Measurements from ENCODE around the gene GSTT2. TPM values are rescaled to one million over a fixed set of nuclear protein-coding genes. Genes with fewer than 3 reads are reported as not detected.

Gene GSTT2
- total RNA-seq, 2 donors from 2014 or later = not detected

DNA sequence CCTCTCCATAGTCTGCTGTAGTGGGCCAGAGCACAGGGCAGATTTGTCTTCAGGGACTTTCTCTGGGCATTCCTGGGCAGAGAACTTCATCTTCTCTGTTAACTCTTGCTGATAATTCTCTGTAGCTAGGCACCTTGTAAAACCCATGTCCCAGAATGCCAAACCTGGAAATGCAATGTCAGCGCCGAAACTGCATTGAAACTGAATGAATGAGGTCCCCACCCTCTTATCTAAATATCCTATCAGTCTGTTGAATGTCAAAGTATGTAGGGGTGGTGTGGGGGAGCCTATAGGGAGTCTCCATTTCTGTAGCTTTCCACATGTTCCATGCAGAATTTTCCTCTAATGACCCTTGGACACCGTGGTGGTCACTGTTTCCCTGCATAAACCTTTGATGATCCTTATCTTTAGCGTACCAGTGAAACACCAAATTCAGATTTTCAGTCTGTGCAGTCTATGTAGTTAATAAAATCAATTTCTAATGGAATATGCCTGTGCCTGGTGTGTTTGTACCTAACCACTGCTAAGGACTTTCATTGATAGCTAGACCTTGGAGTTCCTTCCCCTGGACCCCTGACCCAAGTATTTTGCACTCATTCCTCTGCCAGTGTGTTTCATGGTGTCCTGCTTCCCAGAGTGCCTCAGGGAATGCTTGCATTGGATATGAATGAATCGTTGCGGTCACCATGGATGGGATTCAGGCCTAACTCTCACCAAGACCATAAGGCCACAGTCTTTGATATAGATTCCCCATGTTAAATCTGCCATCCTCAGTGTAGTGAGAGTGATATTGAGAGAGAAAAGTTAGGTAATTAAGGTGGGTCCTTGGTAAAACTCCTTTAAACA lies 28.7 kb downstream of the GSTT2 start:
- Histone ChIP-seq H3K36me3 (replicated peaks in 1 of 2; ENCODE audit: insufficient read depth in 1 of 2, low read depth in 2 of 2) (no peaks in the 10 kb centered on the region), H3K4me1 (peaks cover 14% of the 10 kb centered on the region), H3K27ac (no peak overlapping the region), H3K9me3 (no peaks in the 10 kb centered on the region), H3K4me3 (no peak overlapping the region), H3K27me3 (no peaks in the 10 kb centered on the region)
- no peak for DNase-seq
- 72 to 79% methylated on average over 6 of the region's 6 CpGs for WGBS, 2 donors
- ATAC-seq = no peak
- TF ChIP-seq POLR2A (IDR thresholded peaks at IDR 0.05) = no peak
- TF ChIP-seq, protein P1, sequence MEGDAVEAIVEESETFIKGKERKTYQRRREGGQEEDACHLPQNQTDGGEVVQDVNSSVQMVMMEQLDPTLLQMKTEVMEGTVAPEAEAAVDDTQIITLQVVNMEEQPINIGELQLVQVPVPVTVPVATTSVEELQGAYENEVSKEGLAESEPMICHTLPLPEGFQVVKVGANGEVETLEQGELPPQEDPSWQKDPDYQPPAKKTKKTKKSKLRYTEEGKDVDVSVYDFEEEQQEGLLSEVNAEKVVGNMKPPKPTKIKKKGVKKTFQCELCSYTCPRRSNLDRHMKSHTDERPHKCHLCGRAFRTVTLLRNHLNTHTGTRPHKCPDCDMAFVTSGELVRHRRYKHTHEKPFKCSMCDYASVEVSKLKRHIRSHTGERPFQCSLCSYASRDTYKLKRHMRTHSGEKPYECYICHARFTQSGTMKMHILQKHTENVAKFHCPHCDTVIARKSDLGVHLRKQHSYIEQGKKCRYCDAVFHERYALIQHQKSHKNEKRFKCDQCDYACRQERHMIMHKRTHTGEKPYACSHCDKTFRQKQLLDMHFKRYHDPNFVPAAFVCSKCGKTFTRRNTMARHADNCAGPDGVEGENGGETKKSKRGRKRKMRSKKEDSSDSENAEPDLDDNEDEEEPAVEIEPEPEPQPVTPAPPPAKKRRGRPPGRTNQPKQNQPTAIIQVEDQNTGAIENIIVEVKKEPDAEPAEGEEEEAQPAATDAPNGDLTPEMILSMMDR (IDR thresholded peaks at IDR 0.05) = no peak
- intact Hi-C loops (cut with DNase I) = no loop called here

DNA sequence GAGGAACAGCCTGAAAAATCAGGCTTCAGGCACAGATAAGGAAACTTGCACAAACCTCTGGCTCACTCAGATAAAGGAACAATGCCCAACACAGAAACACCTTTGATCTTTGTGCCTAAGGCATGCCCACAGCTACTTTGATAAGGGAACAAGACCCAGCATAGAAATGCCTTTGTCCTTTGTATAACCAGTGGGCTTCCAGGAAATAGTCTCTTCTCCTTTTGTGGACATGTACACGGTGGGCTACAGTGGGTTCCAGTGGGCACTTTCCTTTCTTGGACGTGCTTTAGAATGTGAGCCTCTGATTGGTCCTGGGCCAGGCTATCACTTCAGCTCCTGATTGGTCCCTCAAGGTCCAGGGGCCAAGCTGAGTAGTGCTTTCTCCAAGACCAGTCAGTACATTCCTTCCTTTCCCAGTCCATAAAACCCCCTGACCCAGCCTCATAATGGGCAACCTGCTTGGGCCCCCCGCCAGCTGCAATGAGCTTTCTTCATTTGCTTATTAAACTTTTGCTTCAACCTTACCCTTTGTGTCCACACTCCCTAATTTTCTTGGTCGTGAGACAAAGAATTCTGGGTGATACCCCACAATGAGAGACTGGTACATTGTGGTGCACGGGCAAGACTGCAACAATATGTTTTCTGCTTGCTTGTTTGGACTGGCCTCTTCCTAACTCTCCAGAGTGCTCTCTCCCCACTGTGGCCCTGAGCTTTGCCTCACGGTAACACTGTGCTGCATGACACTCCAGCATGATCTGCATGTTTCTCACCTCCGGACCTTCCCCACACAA lies 29.5 kb downstream of the GSTT2 start:
- Histone ChIP-seq H3K4me1 (peaks cover 16% of the 10 kb centered on the region), H3K9me3 (no peaks in the 10 kb centered on the region), H3K36me3 (replicated peaks in 1 of 2; ENCODE audit: insufficient read depth in 1 of 2, low read depth in 2 of 2) (no peaks in the 10 kb centered on the region), H3K27ac (no peak overlapping the region), H3K4me3 (no peak overlapping the region), H3K27me3 (no peaks in the 10 kb centered on the region)
- WGBS, 2 donors = 71 to 85% methylated on average over 7 of the region's 7 CpGs
- TF ChIP-seq, protein P1 (IDR thresholded peaks at IDR 0.05) = no peak
- ATAC-seq (no peak), DNase-seq (no peak)
- intact Hi-C loops (cut with DNase I) = no loop called here

DNA sequence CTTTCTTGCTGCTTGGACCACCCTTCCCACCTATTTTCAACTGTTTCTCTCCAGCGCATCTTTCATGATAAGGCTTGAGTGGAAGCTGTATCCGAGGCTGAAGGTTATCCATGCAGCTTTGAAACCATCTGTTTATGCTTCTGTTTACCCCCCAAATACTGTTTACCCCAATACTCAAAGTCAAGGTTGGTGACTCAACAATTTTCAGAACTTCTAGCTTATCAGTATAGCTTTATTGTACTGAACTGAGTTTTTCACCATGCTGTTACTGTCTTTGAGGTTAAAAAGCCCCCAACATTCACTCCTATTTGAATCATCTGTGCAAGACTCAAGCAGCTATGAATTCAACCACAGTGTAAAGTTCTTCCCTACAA lies 30.1 kb downstream of the GSTT2 start:
- Histone ChIP-seq H3K4me3 (no peak overlapping the region), H3K27ac (no peak overlapping the region), H3K36me3 (replicated peaks in 1 of 2; ENCODE audit: insufficient read depth in 1 of 2, low read depth in 2 of 2) (no peaks in the 10 kb centered on the region), H3K4me1 (peaks cover 16% of the 10 kb centered on the region), H3K27me3 (no peaks in the 10 kb centered on the region), H3K9me3 (no peaks in the 10 kb centered on the region)
- WGBS, 2 donors = 90 to 95% methylated on average over 2 of the region's 2 CpGs
- intact Hi-C loops (cut with DNase I) = no loop called here
- no peak for TF ChIP-seq POLR2A (IDR thresholded peaks at IDR 0.05)
- TF ChIP-seq, protein P1 (IDR thresholded peaks at IDR 0.05) = no peak
- DNase-seq = no peak
- no peak for ATAC-seq

DNA sequence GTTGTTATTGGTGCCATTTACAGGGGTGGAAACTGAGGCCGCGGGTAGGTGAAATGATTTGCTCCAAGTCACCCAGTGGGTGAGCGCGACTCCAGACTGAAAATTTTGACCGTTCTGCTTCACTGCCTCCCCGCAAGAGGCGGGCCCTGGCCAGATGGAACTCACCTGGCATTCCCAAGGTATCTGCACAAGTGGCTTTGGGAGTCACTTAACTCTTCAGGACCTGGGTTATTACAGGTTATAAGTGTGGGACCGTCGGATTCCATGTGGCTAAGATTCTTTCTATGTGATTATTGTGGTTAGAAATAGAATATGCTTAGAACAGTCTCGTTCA lies 31.8 kb downstream of the GSTT2 start:
- peaks cover 16% of the 10 kb centered on the region for H3K4me1 ChIP-seq
- peak overlapping the region; percentile 80 to 92 (median 84) for H3K27ac ChIP-seq
- H3K4me3 ChIP-seq = peak overlapping the region; percentile 63 to 81
- H3K9me3 ChIP-seq = no peaks in the 10 kb centered on the region
- TF ChIP-seq, protein P1 (IDR thresholded peaks at IDR 0.05) = no peak
- no peak for TF ChIP-seq POLR2A (IDR thresholded peaks at IDR 0.05)
- WGBS, 2 donors = 0 to 1% methylated on average over 4 to 10 of the region's 10 CpGs
- no peaks in the 10 kb centered on the region for H3K27me3 ChIP-seq
- ATAC-seq (peak; percentile 40), DNase-seq (peak; percentile 54 to 74 (median 55))
- H3K36me3 ChIP-seq (replicated peaks in 1 of 2; ENCODE audit: insufficient read depth in 1 of 2, low read depth in 2 of 2) = no peaks in the 10 kb centered on the region
- intact Hi-C loops (cut with DNase I) = no loop called here
